GM21528 (cell line): ENCODE data around the gene ZNF414.
"Not testable (repeated sequence)": the region's sequence is repeated elsewhere in the genome, so short reads cannot be mapped to it uniquely, and the experiment has no call there.

Experiments
- ATAC-seq: cut with Tn5 transposase; IDR thresholded peaks from one replicate; pipeline ENCODE4 v1.9.1; 2021; ENCODE audit warnings: mild to moderate bottlenecking, moderate library complexity; ENCODE audit not compliant: unreplicated experiment, low FRiP score

The ZNF414 gene

DNA sequence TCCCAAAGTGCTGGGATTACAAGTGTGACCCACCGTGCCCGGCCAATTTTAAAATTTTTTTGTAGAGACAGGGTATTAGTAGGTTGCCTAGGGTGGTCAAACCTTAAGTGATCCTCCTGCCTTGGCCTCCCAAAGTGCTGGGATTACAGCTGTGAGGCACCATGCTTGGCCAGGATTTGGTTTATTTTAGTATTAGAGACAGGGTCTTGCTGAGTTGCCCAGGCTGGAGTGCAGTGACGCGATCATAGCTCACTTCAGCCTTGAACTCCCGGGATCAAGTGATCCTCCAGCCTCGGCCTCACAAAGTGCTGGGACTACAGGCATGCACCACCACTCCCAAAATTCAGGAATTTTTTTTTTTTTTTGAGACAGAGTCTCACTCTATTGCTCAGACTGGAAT lies 5.4 kb upstream of the ZNF414 start:
- no peak for ATAC-seq

DNA sequence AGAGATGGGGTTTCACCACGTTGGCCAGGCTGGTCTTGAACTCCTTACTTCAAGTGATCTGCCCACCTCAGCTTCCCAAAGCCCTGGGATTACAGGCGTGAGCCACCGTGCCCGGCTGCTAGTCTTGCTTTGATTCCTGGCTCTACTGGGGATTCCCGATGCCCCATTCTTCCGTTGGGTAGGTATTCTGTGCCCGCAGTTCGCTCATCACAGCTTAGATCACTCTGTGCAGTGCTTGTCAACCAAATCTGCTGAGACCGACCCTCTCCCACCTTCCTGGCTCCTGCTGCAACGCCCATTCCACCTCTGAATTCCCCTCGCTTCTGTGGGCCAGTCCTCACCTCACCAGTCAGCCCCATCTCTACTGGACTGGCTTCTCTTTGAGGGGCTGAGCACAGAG lies 4.6 kb upstream of the ZNF414 start:
- ATAC-seq = no peak

DNA sequence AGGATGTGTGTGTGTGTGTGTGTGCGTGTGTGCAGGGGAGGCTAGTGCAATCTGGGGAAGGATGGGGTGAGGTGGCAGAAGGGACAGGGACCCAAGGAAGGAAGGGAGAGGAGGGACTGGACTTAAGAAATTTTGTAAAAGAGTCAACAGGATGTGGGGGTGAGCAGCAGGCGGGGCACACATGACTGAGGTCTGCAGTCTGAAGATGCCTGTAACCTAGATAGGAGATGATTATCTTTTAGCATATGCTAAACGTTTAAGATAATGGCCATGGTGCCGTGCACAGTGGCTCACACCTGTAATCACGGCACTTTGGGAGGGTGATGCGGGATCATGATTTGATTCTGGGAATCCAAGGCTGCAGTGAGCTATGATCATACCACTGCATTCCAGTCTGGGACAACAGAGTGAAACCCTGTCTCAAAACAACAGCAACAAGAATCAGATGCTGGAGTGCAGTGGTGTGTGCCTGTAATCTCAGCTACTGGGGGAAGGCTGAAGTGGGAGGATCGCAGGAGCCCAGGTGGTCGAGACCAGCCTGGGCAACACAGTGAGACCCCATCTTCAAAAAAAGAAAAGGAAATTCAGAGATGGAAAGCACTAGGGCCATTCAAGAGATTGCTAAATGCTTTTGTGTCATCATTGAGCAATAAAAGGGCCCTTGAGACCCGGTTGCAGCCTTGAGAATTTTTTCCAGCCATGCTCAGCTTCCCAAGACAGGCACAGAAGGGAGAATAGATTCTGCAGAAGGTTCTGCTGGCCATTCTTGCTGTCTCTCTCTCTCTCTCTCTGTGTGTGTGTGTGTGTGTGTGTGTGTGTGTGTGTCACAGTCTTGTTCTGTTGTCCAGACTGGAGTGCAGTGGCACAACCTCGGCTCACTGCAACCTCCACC lies 3.8 kb upstream of the ZNF414 start:
- no peak for ATAC-seq

DNA sequence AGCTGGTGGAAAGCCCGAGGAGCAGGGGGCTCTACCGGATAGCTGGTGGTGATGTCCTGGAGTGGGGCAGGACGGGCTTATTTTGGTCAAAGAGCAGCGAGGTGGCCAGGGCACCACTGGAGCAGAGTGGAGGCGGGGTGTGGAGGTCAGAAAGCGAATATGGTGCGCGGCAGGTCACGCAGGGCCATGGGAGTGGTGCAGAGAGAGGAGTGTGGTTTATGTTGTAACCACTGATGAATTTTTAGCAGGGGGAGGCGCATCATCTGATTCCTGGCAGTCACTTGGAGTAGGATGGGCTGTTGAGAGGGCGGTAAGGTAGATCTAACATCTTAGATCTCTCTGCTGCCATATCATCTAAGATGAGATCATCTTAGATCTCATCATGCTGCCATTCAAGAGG lies 1.4 kb upstream of the ZNF414 start:
- ATAC-seq = no peak

DNA sequence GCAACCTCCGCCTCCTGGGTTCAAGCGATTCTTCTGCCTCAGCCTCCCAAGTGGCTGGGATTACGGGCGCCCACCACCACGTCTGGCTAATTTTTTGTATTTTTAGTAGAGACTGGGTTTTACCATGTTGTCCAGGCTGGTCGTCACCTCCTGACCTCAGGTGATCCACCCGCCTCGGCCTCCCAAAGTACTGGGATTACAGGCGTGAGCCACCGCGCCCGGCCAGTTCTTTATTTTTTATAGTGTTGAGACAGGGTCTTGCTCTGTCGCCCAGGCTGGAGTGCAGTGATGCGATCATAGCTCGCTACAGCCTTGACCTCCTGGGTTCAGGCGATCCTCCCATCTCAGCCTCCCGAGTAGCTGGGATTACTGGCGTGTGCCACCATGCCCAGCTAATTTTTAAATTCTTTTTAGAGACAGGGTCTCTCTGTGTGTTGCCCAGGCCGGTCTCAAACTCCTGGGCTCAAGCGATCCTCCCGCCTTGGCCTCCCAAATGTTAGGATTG lies 590 bp upstream of the ZNF414 start:
- ATAC-seq = not testable (repeated sequence)

DNA sequence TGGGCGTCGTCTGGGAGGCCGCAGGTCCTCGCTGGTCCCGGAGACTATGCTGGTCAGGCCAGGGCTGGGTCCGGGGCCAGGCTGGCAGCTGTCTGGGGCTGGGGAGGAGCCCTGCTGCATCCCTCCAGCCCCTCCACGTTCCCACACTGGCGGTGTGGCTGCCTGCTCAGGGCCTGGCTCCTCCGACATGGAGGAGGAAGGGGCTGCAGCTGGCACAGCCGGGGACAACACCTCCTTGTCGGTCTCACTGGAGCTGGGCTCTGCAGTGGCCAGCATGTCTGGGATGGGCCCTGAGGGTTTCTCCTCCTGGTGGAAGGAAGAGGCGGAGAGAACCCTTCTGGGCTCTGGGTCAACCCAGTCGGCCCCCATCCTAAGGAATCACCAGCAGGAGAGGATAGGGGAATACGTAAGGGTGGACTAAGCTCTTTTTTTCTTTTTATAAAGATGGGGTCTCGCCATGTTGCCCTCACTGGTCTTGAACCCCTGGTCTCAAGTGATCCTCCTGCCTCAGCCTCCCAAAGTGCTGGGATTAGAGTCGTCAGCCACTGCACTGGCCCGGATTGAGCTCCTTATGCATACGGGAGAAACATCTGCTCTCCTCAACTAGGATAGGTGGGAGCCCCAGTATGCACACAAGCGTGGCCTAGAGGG lies 806 bp downstream of the ZNF414 start:
- no peak for ATAC-seq

DNA sequence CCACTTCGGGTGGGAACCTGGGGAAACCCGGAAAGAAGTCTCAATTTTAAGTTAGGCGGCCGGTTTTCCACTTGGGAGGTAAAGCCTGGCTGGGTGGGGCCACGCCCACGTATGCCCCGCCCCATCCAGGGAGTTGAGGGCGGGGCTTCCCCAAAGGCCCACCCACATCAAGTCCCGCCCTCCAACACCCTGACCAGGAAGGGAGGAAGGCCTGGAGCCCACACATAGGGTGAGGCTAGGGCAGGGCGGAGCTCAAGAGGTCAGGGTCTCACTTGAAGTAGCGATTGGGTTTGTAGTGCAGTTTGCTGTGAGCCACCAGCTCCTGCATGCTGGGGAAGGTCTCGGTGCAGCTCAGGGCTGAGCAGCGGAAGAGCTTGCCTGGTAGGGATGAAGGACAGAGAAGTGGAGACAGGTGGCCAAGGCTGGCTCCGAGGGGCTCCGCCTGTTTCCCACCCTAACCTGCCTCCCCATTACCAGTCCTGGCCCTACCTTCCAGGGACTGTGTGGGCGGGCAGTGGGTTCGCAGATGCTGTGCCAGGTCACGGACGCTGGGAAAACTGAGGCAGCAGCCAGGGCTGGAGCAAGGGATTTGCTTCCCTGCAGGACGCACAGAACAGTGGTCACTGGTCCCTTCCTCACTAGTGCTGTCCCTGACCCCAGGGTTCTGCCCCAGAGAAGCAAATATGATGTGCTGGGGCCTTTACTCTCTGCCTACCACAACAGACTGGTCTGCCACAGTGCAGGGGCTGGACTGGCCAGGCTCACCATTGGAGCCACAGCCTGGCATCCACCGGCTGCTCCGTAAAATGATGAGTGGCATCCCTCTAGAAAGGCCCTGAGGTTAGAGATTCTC lies 1.6 kb downstream of the ZNF414 start:
- no peak for ATAC-seq

DNA sequence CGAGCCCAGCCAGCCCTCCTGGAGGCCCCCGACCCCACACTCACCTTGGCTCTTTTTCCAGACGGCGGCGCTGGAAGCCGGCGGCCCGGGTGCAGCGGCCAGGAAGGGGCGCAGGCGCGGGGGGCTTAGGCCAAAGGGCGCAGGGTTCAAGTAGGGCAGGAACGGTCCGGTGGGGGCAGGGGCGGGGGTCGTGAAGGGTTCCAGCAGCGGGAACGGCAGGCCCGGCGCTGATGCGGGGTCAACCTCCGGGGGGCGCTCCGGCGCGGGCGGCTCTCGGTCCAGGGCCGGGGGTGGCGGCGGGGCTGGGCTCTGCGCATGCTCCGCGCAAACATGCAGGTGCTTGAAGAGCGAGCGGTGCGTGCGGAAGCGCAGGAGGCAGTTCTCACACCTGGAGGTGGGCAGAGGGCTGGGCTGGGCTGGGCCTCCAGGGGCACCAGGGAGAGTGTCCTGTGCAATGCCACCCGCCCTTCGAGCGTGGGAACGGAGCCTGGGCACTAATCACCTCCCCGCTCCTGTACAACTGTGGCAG lies 2.3 kb downstream of the ZNF414 start:
- ATAC-seq = no peak

DNA sequence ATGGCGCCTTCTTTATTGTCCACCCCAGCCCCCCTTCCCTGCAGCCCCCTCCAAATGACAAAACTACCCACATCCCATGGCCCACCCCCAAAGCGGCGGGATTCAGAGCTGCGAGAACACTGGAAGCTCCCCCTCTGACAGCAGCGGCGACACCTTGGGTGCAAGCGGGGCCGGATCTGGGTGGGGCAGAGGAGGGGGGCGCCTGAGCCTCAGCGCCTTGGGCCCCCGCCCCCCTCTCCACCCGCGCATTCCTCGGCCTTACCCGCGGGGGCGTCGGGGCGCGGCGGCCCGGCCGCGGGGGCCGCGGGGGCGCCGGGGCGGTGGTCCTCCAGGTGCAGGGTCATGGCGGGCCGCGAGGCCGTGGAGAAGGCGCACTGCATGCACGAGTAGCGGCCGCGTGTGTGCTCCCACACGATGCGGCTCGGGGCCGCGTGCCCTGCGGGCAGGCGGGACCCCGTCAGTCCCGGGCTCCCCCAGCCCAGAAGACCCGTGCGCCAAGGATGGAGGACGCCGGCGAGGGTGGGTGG lies 3.3 kb downstream of the ZNF414 start:
- no peak for ATAC-seq

DNA sequence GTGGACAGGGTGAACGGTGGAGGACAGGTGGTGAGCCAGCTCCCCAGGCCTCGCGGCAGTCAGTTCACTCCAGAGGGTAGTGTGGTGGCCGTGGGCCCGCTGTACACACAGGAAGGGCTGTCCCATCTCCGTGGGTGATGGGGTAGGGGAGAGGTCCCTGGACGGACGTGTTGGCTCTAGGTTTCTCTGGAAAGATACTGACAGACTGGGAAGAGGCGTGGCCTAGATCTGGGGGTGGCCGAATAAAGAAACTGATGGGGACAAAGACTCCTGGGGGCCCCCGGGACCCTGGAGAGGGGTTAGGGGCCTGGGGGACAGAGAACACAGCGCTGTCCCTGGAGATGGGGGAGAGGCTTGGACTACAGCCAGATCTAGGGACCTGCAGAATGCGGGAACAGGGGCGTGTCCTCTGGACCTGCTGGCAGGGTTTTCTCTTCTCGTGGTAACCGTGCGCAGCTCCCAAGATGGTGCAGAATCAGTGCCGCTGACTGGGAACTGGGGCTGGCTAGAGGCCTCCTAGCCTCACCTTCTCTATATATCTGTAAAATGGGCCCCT lies 7.5 kb downstream of the ZNF414 start:
- ATAC-seq = no peak

DNA sequence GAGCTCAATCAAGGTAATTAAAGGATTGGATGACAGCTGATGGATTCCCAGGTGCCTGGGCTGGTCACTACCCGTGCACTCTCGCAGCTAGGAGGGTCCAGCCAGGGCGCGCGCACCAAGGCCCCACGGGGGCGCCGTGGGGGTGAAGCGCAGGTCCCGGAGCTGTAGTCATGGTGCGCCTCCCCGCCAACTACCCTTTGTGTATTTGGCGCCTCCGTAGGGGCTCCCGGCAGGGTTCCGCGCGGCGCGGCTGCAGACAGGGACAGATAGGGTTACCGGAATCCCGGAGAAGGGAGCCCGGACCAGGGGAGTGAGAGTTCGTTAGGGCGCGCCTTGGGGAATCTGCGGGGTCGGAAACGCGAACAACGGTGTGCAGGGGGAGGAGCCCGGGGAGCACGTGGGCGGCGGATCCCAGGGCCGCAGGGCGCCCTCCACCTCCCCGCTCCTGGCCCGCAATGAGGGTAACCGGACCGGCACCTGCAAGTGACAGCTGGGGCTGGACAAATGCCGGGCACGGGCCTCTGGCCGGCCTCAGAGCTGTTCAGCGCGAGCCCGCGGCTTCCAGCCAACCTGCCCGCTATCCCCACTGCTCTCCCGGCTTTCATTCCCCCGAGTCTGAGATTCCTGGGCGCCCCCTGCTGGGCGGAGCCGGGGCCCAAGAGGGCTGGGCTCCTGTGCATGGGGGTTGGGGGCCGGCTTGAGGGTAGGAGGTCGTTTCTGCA lies 8.1 kb downstream of the ZNF414 start:
- no peak for ATAC-seq

DNA sequence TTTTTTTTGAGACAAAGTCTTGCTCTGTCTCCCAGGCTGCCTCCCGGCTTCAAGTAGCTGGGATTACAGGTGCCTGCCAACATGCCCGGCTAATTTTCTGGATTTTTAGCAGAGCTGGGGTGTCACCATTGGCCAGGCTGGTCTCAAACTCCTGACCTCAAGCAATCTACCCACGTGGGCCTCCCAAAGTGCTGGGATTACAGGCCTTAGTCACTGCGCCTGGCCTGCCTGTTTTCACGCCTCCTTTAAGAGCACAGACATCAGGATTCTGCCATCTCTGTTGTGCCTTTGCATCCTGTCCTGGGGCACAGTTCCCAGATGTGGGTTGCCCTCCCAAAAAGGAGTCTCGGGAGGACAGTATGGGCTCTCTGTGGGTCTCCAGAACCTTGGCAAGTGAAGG lies 9.0 kb downstream of the ZNF414 start:
- ATAC-seq = no peak

DNA sequence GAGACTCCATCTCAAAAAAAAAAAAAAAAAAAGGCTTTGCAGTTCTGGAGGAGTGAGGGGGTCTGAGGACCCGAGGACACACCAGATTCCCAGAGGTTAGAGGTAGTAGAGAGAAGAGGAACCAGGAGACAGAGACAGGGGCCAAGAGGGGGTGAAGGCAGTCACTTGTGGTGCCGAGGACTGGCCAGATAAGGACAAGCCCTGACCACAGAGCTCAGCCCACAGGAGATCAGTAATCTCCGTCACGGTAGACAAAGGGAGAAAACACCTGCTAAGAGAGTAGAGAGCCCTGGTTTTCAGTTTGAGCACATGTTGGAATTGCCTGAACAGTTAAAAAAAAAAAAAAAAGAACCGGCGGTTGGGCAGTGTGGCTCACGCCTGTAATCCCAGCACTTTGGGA lies 9.8 kb downstream of the ZNF414 start:
- no peak for ATAC-seq

DNA sequence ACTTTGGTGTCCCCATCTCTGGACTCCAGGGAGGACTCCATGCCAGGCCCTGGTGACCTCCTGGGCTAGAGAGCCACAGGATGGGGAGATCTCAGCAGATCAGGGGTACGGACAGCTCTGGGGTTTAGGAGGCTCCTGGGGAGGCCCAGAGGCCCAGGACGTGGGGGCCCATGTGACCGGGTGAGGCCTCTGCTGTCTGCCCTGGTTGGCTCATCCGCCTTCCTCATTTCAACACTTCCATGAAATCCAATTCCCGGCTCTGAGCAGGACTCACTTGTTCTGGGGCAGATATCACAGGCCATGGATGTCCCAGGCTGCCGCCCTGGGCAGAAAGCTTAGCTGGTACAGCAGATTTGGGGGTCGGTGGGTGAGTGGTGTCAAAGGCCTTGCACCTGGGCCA lies 10.5 kb downstream of the ZNF414 start:
- ATAC-seq = no peak

DNA sequence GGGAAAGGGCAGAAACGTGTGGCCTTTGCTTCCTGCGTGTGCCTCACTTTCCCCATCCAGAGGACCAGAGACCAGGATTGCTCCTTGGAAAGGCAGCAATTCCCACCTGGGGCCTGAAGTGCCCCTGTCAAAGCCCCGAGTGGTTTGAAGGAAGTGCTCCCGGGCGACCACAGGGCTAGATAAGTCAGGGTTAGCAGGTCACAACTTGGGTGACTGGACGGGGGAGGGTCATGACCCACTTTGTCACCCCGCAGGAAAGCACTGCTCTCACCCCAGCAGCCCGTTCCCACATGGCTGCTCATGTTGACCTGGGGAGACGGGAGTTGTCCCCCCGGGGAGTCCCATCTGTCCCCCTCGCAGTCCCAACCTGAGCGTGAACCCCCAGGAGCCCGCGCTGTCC lies 12.0 kb downstream of the ZNF414 start:
- no peak for ATAC-seq

DNA sequence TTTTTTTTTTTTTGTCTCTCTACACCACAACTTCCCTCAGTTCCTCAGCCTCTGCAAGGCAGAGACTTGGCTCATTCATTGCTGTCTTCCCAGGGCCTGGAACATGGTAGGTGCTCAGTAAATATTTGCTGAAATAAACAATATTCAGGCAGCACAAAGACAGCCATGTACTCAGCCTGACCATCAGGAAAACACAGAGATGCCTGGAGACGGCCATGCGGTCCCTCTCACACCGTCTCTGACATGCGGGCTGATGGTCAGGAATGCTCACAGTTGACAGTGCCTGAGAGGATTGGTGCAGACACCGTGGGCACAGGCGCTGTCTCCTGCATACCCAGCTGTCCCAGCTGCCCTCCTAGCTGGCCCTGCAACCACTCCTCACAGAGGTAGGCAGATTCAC lies 12.5 kb downstream of the ZNF414 start:
- no peak for ATAC-seq

DNA sequence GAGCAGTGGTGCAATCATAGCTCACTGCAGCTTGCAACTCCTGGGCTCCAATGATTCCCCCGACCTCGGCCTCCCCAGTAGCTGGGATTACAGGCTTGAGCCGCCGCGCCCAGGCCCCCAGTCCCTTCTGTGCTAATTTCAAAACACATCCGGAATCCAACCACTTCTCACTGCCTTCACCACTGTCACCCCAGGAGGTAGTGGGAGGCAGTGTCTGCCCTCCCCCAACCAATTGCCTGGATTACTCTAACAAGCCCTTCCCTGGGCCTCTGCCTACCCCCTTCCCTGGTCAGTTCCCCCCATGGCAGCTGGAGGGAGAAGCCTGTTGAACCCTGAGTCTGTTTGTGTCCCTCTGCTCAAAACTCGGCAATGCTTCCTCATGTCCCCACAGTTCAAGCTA lies 13.8 kb downstream of the ZNF414 start:
- no peak for ATAC-seq

DNA sequence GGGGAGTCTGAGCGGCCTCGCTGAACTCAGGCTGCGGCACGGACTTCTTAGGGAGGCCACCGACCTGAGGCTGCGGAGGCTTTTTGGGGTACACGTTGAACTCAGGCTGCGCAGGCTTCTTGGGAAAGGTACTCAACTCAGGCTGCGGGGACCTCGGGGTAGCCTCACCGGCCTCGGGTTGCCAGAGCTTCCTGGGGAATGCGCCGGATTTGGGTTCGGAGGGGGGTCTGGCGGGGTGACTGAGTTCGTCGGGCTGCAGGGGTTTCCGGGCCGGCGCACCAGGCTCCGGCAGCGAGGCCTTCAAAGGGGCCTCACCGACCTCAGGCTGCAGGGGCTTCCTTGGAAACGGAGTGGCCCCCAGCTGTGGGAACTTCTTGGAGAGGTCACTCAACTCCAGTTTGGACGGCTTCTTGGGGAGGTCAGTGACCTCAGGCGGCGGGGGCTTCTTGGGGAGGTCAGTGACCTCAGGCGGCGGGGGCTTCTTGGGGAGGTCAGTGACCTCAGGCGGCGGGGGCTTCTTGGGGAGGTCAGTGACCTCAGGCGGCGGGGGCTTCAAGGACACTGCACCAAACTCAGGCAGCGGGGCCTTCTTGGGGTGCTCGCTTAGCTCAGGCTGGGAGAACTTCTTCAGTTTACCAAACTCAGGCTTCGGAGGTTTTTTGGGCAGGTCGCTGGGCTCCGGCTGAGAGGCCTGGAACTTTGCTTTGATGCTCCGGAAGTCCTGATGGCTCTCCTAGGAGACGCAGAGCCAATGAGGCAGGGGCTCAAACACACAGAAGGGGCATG lies 14.7 kb downstream of the ZNF414 start:
- no peak for ATAC-seq

DNA sequence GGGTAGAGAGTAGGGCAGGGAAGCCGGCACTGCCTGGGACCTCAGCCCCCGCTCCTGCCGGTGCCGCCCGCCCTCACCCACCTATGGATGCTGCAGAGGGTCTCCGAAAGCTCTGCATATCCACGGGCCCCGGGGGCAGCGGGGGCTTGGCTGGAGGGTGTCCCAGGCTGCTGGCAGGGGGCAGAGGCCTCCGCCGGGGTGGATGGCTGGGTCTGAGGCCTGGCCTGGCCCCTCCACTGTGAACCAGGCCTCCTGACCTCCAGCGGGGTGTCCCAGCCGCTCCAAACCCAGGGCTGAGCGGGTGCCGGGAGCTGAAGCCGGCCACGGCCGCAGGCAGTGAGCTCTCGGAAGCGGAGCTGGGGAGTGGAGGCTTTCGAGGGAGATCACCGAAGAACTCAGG lies 15.7 kb downstream of the ZNF414 start:
- no peak for ATAC-seq
